ENCODE data around the gene UBE2L5. TPM values are rescaled to one million over a fixed set of nuclear protein-coding genes. Genes with fewer than 3 reads are reported as not detected.

Gene UBE2L5
- total and polyA plus RNA-seq, 4 donors, result 0.35 to 1.1 TPM; not detected in 2

GRCh38 chr13:30465593-30466357 lies 43.5 kb downstream of the UBE2L5 start, which contains the start of gene HMGB1:
Gene HMGB1, minus strand, starts transcription at chr13:30465936. Its CDS starts 2,256 bp downstream, at chr13:30463680.
- Histone ChIP-seq H3K9me3 (ENCODE audit: control insufficient read depth, insufficient read depth, low read length) (no peaks in the 10 kb centered on the region), H3K27ac (ENCODE audit: low read depth, low read length) (peak within 1 kb of the TSS; percentile 86), H3K4me1 (ENCODE audit: control insufficient read depth, insufficient read depth, low read length) (peaks cover 6% of the 10 kb centered on the region), H3K4me3 (ENCODE audit: low read depth, low read length) (peak within 1 kb of the TSS; percentile 48), H3K27me3 (ENCODE audit: control insufficient read depth, insufficient read depth, low read length) (no peaks in the 10 kb centered on the region), H3K36me3 (ENCODE audit: control insufficient read depth, insufficient read depth, low read length) (no peaks in the 10 kb centered on the region)
- DNase-seq (ENCODE audit: low read depth in 4 of 6, low spot score in 6 of 6), result peak; percentile 98 to 100 (median 99)
- WGBS (ENCODE audit: insufficient coverage), result under 1% methylated on average over 56 of the region's 57 CpGs

- Histone ChIP-seq H3K9me3 (ENCODE audit: control insufficient read depth, insufficient read depth, low read length) (no peaks in the 10 kb centered on the region), H3K27me3 (ENCODE audit: control insufficient read depth, insufficient read depth, low read length) (no peaks in the 10 kb centered on the region), H3K27ac (ENCODE audit: low read depth, low read length) (peak overlapping the region; percentile 36), H3K4me1 (ENCODE audit: control insufficient read depth, insufficient read depth, low read length) (peaks cover 6% of the 10 kb centered on the region), H3K36me3 (ENCODE audit: control insufficient read depth, insufficient read depth, low read length) (no peaks in the 10 kb centered on the region), H3K4me3 (ENCODE audit: low read depth, low read length) (peak overlapping the region; percentile 48)
- no peak for DNase-seq (ENCODE audit: low read depth in 4 of 6, low spot score in 6 of 6)
- 2% methylated on average over 10 of the region's 11 CpGs for WGBS (ENCODE audit: insufficient coverage)
Observed at GRCh38 chr13:30466358-30466714, 44.0 kb downstream of the UBE2L5 start.

- H3K4me1 ChIP-seq (ENCODE audit: control insufficient read depth, insufficient read depth, low read length), result peaks cover 6% of the 10 kb centered on the region
- 100% methylated on average over 1 of the region's 4 CpGs for WGBS (ENCODE audit: insufficient coverage)
- no peak overlapping the region for H3K27ac ChIP-seq (ENCODE audit: low read depth, low read length)
- H3K36me3 ChIP-seq (ENCODE audit: control insufficient read depth, insufficient read depth, low read length), result no peaks in the 10 kb centered on the region
- H3K4me3 ChIP-seq (ENCODE audit: low read depth, low read length), result no peak overlapping the region
- DNase-seq (ENCODE audit: low read depth in 4 of 6, low spot score in 6 of 6), result no peak
- H3K27me3 ChIP-seq (ENCODE audit: control insufficient read depth, insufficient read depth, low read length), result no peaks in the 10 kb centered on the region
- no peaks in the 10 kb centered on the region for H3K9me3 ChIP-seq (ENCODE audit: control insufficient read depth, insufficient read depth, low read length)
Observed at GRCh38 chr13:30466841-30467252, 44.6 kb downstream of the UBE2L5 start.

GRCh38 chr13:30473675-30474074 lies 51.4 kb downstream of the UBE2L5 start:
- WGBS (ENCODE audit: insufficient coverage), result no CpG with 5 or more reads among the region's 1 CpG
- no peak for DNase-seq (ENCODE audit: low read depth in 4 of 6, low spot score in 6 of 6)
- no peaks in the 10 kb centered on the region for H3K9me3 ChIP-seq (ENCODE audit: control insufficient read depth, insufficient read depth, low read length)
- H3K36me3 ChIP-seq (ENCODE audit: control insufficient read depth, insufficient read depth, low read length), result no peaks in the 10 kb centered on the region
- no peaks in the 10 kb centered on the region for H3K27me3 ChIP-seq (ENCODE audit: control insufficient read depth, insufficient read depth, low read length)
- peaks cover 5% of the 10 kb centered on the region for H3K4me1 ChIP-seq (ENCODE audit: control insufficient read depth, insufficient read depth, low read length)
- H3K27ac ChIP-seq (ENCODE audit: low read depth, low read length), result no peak overlapping the region
- H3K4me3 ChIP-seq (ENCODE audit: low read depth, low read length), result no peak overlapping the region

GRCh38 chr13:30477346-30478195 lies 55.3 kb downstream of the UBE2L5 start:
- DNase-seq (ENCODE audit: low read depth in 4 of 6, low spot score in 6 of 6), result no peak
- WGBS (ENCODE audit: insufficient coverage), result 39% methylated on average over 1 of the region's 4 CpGs
- no peaks in the 10 kb centered on the region for H3K27me3 ChIP-seq (ENCODE audit: control insufficient read depth, insufficient read depth, low read length)
- peaks cover 5% of the 10 kb centered on the region for H3K4me1 ChIP-seq (ENCODE audit: control insufficient read depth, insufficient read depth, low read length)
- no peak overlapping the region for H3K4me3 ChIP-seq (ENCODE audit: low read depth, low read length)
- no peaks in the 10 kb centered on the region for H3K36me3 ChIP-seq (ENCODE audit: control insufficient read depth, insufficient read depth, low read length)
- H3K9me3 ChIP-seq (ENCODE audit: control insufficient read depth, insufficient read depth, low read length), result no peaks in the 10 kb centered on the region
- no peak overlapping the region for H3K27ac ChIP-seq (ENCODE audit: low read depth, low read length)

Other genes starting within 250 kb of the UBE2L5 start
- 10 to 100 TPM; 31.4 to 45.9 TPM for gene KATNAL1, start 114.9 kb upstream of the UBE2L5 start, total RNA-seq
- 10 to 100 TPM; 17.4 to 22.1 TPM for gene KATNAL1, start 114.9 kb upstream of the UBE2L5 start, polyA plus RNA-seq (ENCODE audit: insufficient read length in 2 of 2)
- gene HMGB1, start 43.4 kb downstream of the UBE2L5 start, total RNA-seq, result 100 to 1,000 TPM; 296 to 498 TPM
- gene HMGB1, start 43.4 kb downstream of the UBE2L5 start, polyA plus RNA-seq (ENCODE audit: insufficient read length in 2 of 2), result 100 to 1,000 TPM; 671 to 749 TPM
- 10 to 100 TPM; 20.4 to 31.1 TPM for gene USPL1, start 195.4 kb downstream of the UBE2L5 start, total RNA-seq
- 10 to 100 TPM; 19.7 to 24.5 TPM for gene USPL1, start 195.4 kb downstream of the UBE2L5 start, polyA plus RNA-seq (ENCODE audit: insufficient read length in 2 of 2)

Measured in spinal cord (tissue), 10 donors.